HG02623 (cell line): ENCODE results near the gene DENND1B.
"Not testable (repeated sequence)": the region's sequence is repeated elsewhere in the genome, so short reads cannot be mapped to it uniquely, and the experiment has no call there.

Experiments
- ATAC-seq: cut with Tn5 transposase; IDR thresholded peaks from one replicate; pipeline ENCODE4 v1.9.1; 2021; ENCODE audit warnings: moderate library complexity; ENCODE audit not compliant: unreplicated experiment

DENND1B gene

GRCh38 chr1:197633447-197634078, 141.7 kb downstream of the DENND1B start:
- ATAC-seq = no peak

GRCh38 chr1:197632651-197633050, 142.6 kb downstream of the DENND1B start:
- no peak for ATAC-seq

GRCh38 chr1:197632005-197632404, 143.3 kb downstream of the DENND1B start:
- no peak for ATAC-seq

GRCh38 chr1:197622371-197622770, 152.9 kb downstream of the DENND1B start:
- ATAC-seq = no peak

GRCh38 chr1:197621761-197622160, 153.5 kb downstream of the DENND1B start:
- ATAC-seq = no peak

- no peak for ATAC-seq
Observed at GRCh38 chr1:197620714-197621163, 154.5 kb downstream of the DENND1B start.

- ATAC-seq = no peak
Observed at GRCh38 chr1:197619008-197619640, 156.2 kb downstream of the DENND1B start.

GRCh38 chr1:197618061-197618460, 157.2 kb downstream of the DENND1B start:
- ATAC-seq = no peak

GRCh38 chr1:197615693-197616011, 159.6 kb downstream of the DENND1B start:
- no peak for ATAC-seq

GRCh38 chr1:197614916-197615692, 160.2 kb downstream of the DENND1B start:
- peak; percentile 78 for ATAC-seq

GRCh38 chr1:197606168-197606845, 169.0 kb downstream of the DENND1B start:
- no peak for ATAC-seq

- no peak for ATAC-seq
Observed at GRCh38 chr1:197604302-197604701, 171.0 kb downstream of the DENND1B start.

GRCh38 chr1:197600751-197601150, 174.5 kb downstream of the DENND1B start:
- no peak for ATAC-seq

- ATAC-seq = no peak
Observed at GRCh38 chr1:197599789-197600188, 175.5 kb downstream of the DENND1B start.

GRCh38 chr1:197598935-197599334, 176.3 kb downstream of the DENND1B start:
- no peak for ATAC-seq

- ATAC-seq = no peak
Observed at GRCh38 chr1:197595304-197595904, 179.9 kb downstream of the DENND1B start.

GRCh38 chr1:197590687-197591086, 184.6 kb downstream of the DENND1B start:
- ATAC-seq = no peak

GRCh38 chr1:197585809-197586208, 189.5 kb downstream of the DENND1B start:
- no peak for ATAC-seq

GRCh38 chr1:197577580-197577979, 197.7 kb downstream of the DENND1B start:
- ATAC-seq = no peak

GRCh38 chr1:197575531-197575930, 199.7 kb downstream of the DENND1B start:
- ATAC-seq = not testable (repeated sequence)

- no peak for ATAC-seq
Observed at GRCh38 chr1:197572169-197572568, 203.1 kb downstream of the DENND1B start.
